GM12878 (cell line): ENCODE measurements around the gene ACTL10. TPM values are rescaled to one million over a fixed set of nuclear protein-coding genes. Genes with fewer than 3 reads are reported as not detected.

Experiments
- ATAC-seq: fragments of 200-7000 bp; cut with Tn5 transposase; 3 replicates; pipeline ENCODE4 v1.9.1; 2020; ENCODE audit warnings: mild to moderate bottlenecking, moderate library complexity
- BruUV-seq: library from RNA; stranded (reverse); fragments of 400-500 nt; replicated peaks from 2 replicates; lab custom pipeline; 2021; lab: Mats Ljungman, UMichigan
- CTCF ChIA-PET: fragments of 300-600 bp; sonication (Branson Sonifier 250); formaldehyde crosslinking; extraction: SDS; loops from one replicate; lab custom pipeline; 2021; ENCODE audit warnings: inconsistent platforms; lab: Yijun Ruan, JAX
- POLR2A ChIA-PET: fragments of 350-600 bp; formaldehyde crosslinking; extraction: SDS; loops from one replicate; lab custom pipeline; 2021; ENCODE audit warnings: inconsistent platforms; lab: Charles Lee
- RAD21 ChIA-PET: fragments of 300-600 bp; sonication (Branson Sonifier 250); formaldehyde crosslinking; loops from one replicate; lab custom pipeline; 2023; ENCODE audit warnings: antibody characterized with exemption; ENCODE audit not compliant: unreplicated experiment; lab: Charles Lee
- SMC1A ChIA-PET: fragments of 300-600 bp; sonication (Branson Sonifier 250); formaldehyde crosslinking; loops from one replicate; lab custom pipeline; 2023; ENCODE audit not compliant: unreplicated experiment, uncharacterized antibody; lab: Charles Lee
- DNase-seq: peaks from one replicate; pipeline ENCODE4 v3.0.0-alpha.2; 2011; ENCODE audit warnings: low read depth, low spot score
- FAIRE-seq: peaks from 3 replicates; lab custom pipeline; 2011; peaks lifted over from hg19 to GRCh38; lab: Jason Lieb, UNC
- H2AFZ ChIP-seq: 2 replicates; pipeline ENCODE4 v1.6.0; 2011; ENCODE audit warnings: low read depth, low read length, control low read depth; ENCODE audit not compliant: control insufficient read depth
- H3K27ac ChIP-seq: 2 replicates; pipeline ENCODE4 v1.5.1; 2011; ENCODE audit warnings: control low read depth; ENCODE audit not compliant: control insufficient read depth, insufficient read depth
- H3K27me3 ChIP-seq, 2 experiments: replicated peaks in 1 of 2; 2 replicates each; pipeline versions ENCODE4 v1.6.0 to v1.6.1; 2011; ENCODE audit warnings: low read length in 1 of 2; ENCODE audit not compliant: control insufficient read depth in 2 of 2, insufficient read depth in 2 of 2
- H3K36me3 ChIP-seq, 2 experiments: 2 replicates each; pipeline ENCODE4 v1.5.1; 2011; ENCODE audit warnings: low read length in 1 of 2; ENCODE audit not compliant: control insufficient read depth in 2 of 2, insufficient read depth in 2 of 2
- H3K4me1 ChIP-seq: 2 replicates; pipeline ENCODE4 v1.6.1; 2011; ENCODE audit warnings: mild to moderate bottlenecking, low read length, moderate library complexity, mixed read lengths; ENCODE audit not compliant: control insufficient read depth, insufficient read depth
- H3K4me2 ChIP-seq: 2 replicates; pipeline ENCODE4 v1.6.0; 2011; ENCODE audit warnings: control low read depth; ENCODE audit not compliant: control insufficient read depth, insufficient read depth
- H3K4me3 ChIP-seq: fragments of 200-600 bp; sonication (generic); 2 replicates; pipeline ENCODE4 v1.5.1; 2016
- H3K79me2 ChIP-seq: 2 replicates; pipeline ENCODE4 v1.6.0; 2011; ENCODE audit warnings: low read length; ENCODE audit not compliant: control insufficient read depth, insufficient read depth
- H3K9ac ChIP-seq: 2 replicates; pipeline ENCODE4 v1.8.0; 2011; ENCODE audit warnings: low read length, control low read depth, mixed read lengths; ENCODE audit not compliant: control insufficient read depth, insufficient read depth
- H3K9me3 ChIP-seq: replicated peaks from 3 replicates; pipeline ENCODE4 v1.5.1; 2011; ENCODE audit warnings: mild to moderate bottlenecking, low read length; ENCODE audit not compliant: control insufficient read depth, insufficient read depth
- H4K20me1 ChIP-seq: 2 replicates; pipeline ENCODE4 v1.6.0; 2011; ENCODE audit not compliant: control insufficient read depth, insufficient read depth
- DPF2 ChIP-seq: fragments of 450-650 bp; IDR thresholded peaks from 2 replicates; pipeline ENCODE4 v1.6.1; 2017; ENCODE audit warnings: mild to moderate bottlenecking
- GABPA ChIP-seq: IDR thresholded peaks from 2 replicates; pipeline ENCODE4 v1.6.1; 2014; ENCODE audit warnings: antibody characterized with exemption, low read depth, mild to moderate bottlenecking, inconsistent platforms
- HDGF ChIP-seq: fragments of 450-650 bp; IDR thresholded peaks from 2 replicates; pipeline ENCODE4 v1.6.1; 2016; ENCODE audit warnings: antibody characterized with exemption
- REST ChIP-seq: IDR thresholded peaks from 2 replicates; pipeline ENCODE4 v1.6.1; 2012; ENCODE audit warnings: mild to moderate bottlenecking, low read depth, low read length
- RUNX3 ChIP-seq: IDR thresholded peaks from 2 replicates; pipeline ENCODE4 v1.6.1; 2012; ENCODE audit warnings: low read length, inconsistent platforms
- SMAD5 ChIP-seq: IDR thresholded peaks from 2 replicates; pipeline ENCODE4 v1.6.1; 2016; ENCODE audit warnings: antibody characterized with exemption, low read depth
- SREBF2 ChIP-seq: IDR thresholded peaks from 2 replicates; pipeline ENCODE4 v1.6.1; 2012; ENCODE audit warnings: mild to moderate bottlenecking, low read length
- ZNF384 ChIP-seq: IDR thresholded peaks from 2 replicates; pipeline ENCODE4 v1.6.1; 2012; ENCODE audit warnings: low read depth, mild to moderate bottlenecking, low read length, improper control_type of control experiment, borderline replicate concordance
- WGBS: methylation state at CpG from one replicate; pipeline ENCODE4 v1.1.6; 2016; ENCODE audit warnings: low lambda C conversion rate; ENCODE audit not compliant: insufficient replicate concordance, insufficient coverage; ENCODE audit errors: missing lambda C conversion rate; 5-methylcytosine and 5-hydroxymethylcytosine counted together
- in situ Hi-C: fragments of 300-500 bp; cut with MboI; formaldehyde crosslinking; loops from 9 replicates; pipeline ENCODE4 v1.14.3; 2018; ENCODE audit warnings: mixed read lengths
- intact Hi-C: fragments of 100-400 bp; cut with micrococcal nuclease; formaldehyde crosslinking; loops from one replicate; pipeline ENCODE4 v1.14.2; 2022; ENCODE audit not compliant: unreplicated experiment
- polyA plus RNA-seq, 11 experiments: library from polyadenylated mRNA; depleted of rRNA in 4 of 11; unstranded in 6 of 11; stranded (reverse) in 5 of 11; fragments of >200 nt; fragmentation: Nextera tagmentation in 4 of 11; fragmentation: Illumina TruSeq in 1 of 11; extraction: Ambion mirVana in 4 of 11; extraction: Trizol in 1 of 11; gene quantifications; 1 replicate in 1 of 11; 2 replicates in 10 of 11; pipeline versions ENCODE4 v1.2.1 to v1.2.3, GENCODE V29; 2011 to 2016; ENCODE audit warnings: inconsistent platforms in 2 of 11, missing spikeins in 2 of 11, low read depth in 1 of 11
- total RNA-seq, 4 experiments: library from RNA; depleted of rRNA in 3 of 4; stranded (reverse); fragments of >200 nt in 3 of 4; fragmentation: Illumina TruSeq in 1 of 4; extraction: Trizol in 1 of 4; gene quantifications; 2 replicates each; pipeline versions ENCODE4 v1.2.1 to v1.2.3, GENCODE V29; 2013 to 2021
- TF ChIP-seq, protein P1 (sequence below): fragments of 450-650 bp; IDR thresholded peaks from 2 replicates; pipeline ENCODE4 v1.6.1; 2017; ENCODE audit warnings: mild to moderate bottlenecking, moderate library complexity

Gene ACTL10
- total and polyA plus RNA-seq, 10 of the 15 experiments (the other 5 are each of a cell fraction or from before 2014, with no cell fraction given) = 0.12 to 5.0 (median 0.89) TPM

- in situ Hi-C loops = no loop called here
- DNase-seq (peak; percentile 62), FAIRE-seq (peak; percentile 31), ATAC-seq (peak; percentile 62)
- Histone ChIP-seq H3K4me3 (peak overlapping the region; percentile 79), H3K36me3 (no peaks in the 10 kb centered on the region), H3K27ac (peak overlapping the region; percentile 88), H3K4me2 (peak overlapping the region; percentile 90), H4K20me1 (no peaks in the 10 kb centered on the region), H3K79me2 (peaks cover 44% of the 10 kb centered on the region), H3K27me3 (no peaks in the 10 kb centered on the region), H3K4me1 (peaks cover 36% of the 10 kb centered on the region), H3K9me3 (no peaks in the 10 kb centered on the region), H2AFZ (peak overlapping the region; percentile 61), H3K9ac (peak overlapping the region; percentile 88)
- SMC1A ChIA-PET = interaction anchor here (0.5 to 1.2 kb wide), 4 partner anchors 19 to 90 kb away, joined by 3 to 5 read pairs (median 3); partner anchors contain the start of genes ACTL10 and PXMP4
- under 1% methylated on average over 41 of the region's 53 CpGs for WGBS
- intact Hi-C loops = loop anchor here (1.0 to 10.0 kb wide), 4 partner anchors 47 to 309 kb away; partner anchors contain the start of genes CHMP4B and RALY
- POLR2A ChIA-PET = interaction anchor here (0.9 to 1.7 kb wide), 7 partner anchors 13 to 196 kb away, joined by 3 to 7 read pairs (median 5); partner anchors contain the start of genes ACTL10, CBFA2T2 and ZNF341
- BruUV-seq = no TSS peak
- RAD21 ChIA-PET = interaction anchor here (0.6 to 1.4 kb wide), 5 partner anchors 17 to 97 kb away, joined by 3 to 7 read pairs (median 3); partner anchors contain the start of gene ACTL10
- CTCF ChIA-PET = interaction anchor here (0.7 to 5.6 kb wide), 4 partner anchors 18 to 241 kb away, joined by 3 to 38 read pairs (median 4); partner anchors contain the start of gene ACTL10
- TF ChIP-seq, protein P1, sequence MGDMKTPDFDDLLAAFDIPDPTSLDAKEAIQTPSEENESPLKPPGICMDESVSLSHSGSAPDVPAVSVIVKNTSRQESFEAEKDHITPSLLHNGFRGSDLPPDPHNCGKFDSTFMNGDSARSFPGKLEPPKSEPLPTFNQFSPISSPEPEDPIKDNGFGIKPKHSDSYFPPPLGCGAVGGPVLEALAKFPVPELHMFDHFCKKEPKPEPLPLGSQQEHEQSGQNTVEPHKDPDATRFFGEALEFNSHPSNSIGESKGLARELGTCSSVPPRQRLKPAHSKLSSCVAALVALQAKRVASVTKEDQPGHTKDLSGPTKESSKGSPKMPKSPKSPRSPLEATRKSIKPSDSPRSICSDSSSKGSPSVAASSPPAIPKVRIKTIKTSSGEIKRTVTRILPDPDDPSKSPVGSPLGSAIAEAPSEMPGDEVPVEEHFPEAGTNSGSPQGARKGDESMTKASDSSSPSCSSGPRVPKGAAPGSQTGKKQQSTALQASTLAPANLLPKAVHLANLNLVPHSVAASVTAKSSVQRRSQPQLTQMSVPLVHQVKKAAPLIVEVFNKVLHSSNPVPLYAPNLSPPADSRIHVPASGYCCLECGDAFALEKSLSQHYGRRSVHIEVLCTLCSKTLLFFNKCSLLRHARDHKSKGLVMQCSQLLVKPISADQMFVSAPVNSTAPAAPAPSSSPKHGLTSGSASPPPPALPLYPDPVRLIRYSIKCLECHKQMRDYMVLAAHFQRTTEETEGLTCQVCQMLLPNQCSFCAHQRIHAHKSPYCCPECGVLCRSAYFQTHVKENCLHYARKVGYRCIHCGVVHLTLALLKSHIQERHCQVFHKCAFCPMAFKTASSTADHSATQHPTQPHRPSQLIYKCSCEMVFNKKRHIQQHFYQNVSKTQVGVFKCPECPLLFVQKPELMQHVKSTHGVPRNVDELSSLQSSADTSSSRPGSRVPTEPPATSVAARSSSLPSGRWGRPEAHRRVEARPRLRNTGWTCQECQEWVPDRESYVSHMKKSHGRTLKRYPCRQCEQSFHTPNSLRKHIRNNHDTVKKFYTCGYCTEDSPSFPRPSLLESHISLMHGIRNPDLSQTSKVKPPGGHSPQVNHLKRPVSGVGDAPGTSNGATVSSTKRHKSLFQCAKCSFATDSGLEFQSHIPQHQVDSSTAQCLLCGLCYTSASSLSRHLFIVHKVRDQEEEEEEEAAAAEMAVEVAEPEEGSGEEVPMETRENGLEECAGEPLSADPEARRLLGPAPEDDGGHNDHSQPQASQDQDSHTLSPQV = no peak
- TF ChIP-seq ZNF384 (no peak), DPF2 (no peak), GABPA (no peak), HDGF (peak; percentile 77), RUNX3 (peak; percentile 23; the same call in 1 of the 2 replicates), REST (no peak), SMAD5 (no peak), SREBF2 (no peak)
Observed at GRCh38 chr20:33685328-33686099, 18.8 kb downstream of the ACTL10 start.
